Hair follicular keratinocyte (primary cell): ENCODE results near the gene MYG1. TPM values are rescaled to one million over a fixed set of nuclear protein-coding genes. Genes with fewer than 3 reads are reported as not detected.

ENCODE experiments used
- total RNA-seq: library from RNA; depleted of rRNA; stranded (reverse); fragments of >200 nt; gene quantifications from 2 replicates; pipeline ENCODE4 v1.2.3, GENCODE V29; 2015

Gene MYG1, protein sequence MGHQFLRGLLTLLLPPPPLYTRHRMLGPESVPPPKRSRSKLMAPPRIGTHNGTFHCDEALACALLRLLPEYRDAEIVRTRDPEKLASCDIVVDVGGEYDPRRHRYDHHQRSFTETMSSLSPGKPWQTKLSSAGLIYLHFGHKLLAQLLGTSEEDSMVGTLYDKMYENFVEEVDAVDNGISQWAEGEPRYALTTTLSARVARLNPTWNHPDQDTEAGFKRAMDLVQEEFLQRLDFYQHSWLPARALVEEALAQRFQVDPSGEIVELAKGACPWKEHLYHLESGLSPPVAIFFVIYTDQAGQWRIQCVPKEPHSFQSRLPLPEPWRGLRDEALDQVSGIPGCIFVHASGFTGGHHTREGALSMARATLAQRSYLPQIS
- 57.2 and 61.8 TPM in 2 replicates for total RNA-seq

DNA sequence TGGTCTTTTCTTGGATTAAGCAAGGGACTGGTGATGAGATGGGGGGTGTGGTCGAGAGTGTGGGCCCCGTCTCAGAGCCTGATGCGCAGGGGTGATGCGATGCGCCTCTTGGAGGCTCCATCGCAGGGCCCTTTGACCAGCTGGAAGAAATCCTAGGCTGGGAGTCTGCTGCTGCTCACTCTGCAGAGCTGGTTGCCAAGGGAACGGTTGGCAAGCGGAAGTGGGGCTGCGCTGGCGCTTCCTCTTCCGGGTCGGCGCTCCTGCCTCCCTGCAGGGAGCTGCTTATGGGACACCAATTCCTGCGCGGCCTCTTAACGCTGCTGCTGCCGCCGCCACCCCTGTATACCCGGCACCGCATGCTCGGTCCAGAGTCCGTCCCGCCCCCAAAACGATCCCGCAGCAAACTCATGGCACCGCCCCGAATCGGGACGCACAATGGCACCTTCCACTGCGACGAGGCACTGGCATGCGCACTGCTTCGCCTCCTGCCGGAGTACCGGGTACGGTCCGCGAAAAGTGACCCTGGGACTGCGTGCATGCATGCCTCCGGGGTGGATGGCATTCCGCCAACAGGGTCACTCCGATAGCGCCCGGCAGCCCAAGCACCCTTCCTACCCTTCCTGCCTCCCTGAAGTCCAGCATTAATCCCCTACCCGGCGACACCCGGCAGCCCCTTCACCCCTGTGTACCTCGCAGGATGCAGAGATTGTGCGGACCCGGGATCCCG, at the start of gene MYG1:
TSS of gene MYG1 (plus strand) at position 242 of the 727 bp plus-strand sequence. CDS start at position 285, 43 bp downstream.

DNA sequence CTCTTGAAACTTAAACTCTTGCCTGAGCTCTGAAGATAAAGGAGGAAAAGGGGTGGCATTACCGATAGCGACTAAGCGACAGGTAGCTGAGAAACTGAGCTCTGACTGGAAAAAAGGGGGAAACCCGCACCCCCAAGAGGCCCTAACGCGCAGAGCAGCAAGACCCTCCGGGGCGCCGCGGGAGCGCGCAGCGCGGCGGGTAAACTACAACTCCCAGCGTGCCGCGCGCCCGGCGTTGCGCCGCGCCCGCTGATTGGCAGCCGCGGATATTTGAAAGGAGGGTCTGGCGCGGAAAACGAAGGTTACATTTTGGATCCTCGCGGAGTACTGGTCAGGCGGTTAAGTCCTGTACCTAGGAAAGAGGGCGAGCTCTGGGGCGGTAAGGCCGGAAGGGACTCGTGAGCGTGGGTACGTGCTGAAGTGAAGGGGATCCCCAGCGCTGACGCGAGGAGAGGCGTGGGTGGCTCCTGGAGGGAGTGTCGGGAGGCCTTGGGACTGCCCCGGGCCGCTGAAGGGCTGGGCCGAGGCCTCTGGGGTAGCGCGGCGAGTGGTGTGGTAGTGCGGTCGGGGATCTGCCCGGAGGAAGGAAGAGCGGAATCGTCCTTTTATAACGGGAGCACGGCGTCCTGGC, 31.4 kb upstream of the MYG1 start, which contains the start of gene ESPL1:
TSS of gene ESPL1 (plus strand) at position 301 of the 631 bp plus-strand sequence. CDS start 468 bp downstream, outside the sequence.

DNA sequence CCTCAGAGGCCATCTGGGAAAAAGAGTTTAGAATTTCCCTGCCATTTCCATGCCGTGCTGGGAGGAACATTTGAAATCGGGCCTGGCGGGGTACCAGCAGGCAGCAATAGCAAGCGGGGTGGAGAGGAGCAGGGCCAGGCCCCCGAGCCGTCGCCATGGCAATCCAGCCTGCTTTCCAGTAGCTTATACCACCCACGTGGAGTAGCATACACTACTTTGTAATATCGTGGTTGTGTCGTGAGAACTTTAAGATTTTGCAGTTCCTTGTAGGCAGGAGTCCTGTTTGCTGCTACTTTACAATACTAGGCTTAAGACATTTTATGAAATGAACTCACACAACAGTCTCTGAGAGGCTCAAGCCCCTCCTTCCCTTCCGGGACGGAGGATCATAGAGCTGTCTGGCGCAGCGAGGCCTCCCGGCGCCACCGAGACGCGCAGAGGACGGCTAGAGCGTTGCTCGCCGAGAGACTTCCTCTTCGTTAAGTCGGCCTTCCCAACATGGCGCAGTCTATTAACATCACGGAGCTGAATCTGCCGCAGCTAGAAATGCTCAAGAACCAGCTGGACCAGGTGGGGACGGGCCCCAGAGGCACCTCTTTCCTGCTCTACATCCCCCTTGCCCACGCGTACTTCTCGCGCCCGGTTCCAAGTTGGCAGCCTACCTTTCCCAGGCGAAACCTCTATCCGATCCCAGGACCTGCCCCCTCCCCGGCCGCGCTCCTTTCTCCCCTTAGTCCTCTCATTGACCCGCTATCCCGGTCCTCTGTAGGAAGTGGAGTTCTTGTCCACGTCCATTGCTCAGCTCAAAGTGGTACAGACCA, 4.2 kb upstream of the MYG1 start, which contains the start of gene PFDN5:
TSS of gene PFDN5 (plus strand) at position 473 of the 821 bp plus-strand sequence. CDS start at position 499, 26 bp downstream.

DNA sequence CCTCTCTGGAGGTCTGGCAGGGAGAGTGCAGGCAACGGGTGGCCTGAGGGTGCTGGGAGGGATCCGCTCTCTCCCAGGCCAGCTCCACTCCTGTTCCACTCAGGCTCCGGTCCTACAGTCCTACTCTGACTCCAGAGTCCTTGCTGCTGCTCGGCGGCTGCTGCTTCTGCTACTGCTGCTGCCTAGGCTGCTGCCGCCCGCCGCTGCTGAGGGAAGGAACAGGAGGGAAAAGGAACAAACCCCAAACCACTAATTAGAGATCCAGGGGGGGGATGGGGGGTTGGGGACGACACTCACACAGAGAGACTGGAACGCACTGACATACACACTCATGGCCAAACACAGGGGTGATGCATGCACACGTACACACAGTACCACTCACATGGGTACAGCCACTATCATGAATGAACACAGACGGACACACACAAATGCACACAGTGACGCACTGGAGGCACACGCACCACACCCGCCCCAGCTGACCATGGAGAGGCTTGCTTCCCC, 36.7 kb downstream of the MYG1 start, which contains the start of gene SP7:
TSS of gene SP7 (minus strand) at position 174 of the 501 bp plus-strand sequence. CDS start 708 bp downstream, outside the sequence.

Other genes starting within 250 kb of the MYG1 start
- 3.0 and 3.9 TPM in 2 replicates for gene TNS2, start 249.6 kb upstream of the MYG1 start, total RNA-seq
- gene SPRYD3, start 220.3 kb upstream of the MYG1 start, total RNA-seq = 40.6 and 40.7 TPM in 2 replicates
- 93.5 and 128 TPM in 2 replicates for gene IGFBP6, start 202.0 kb upstream of the MYG1 start, total RNA-seq
- gene SOAT2, start 196.2 kb upstream of the MYG1 start, total RNA-seq = not detected in 2 replicates
- 3.8 and 8.4 TPM in 2 replicates for gene ZNF740, start 119.0 kb upstream of the MYG1 start, total RNA-seq
- 1.4 and 4.5 TPM in 2 replicates for gene CSAD, start 118.8 kb upstream of the MYG1 start, total RNA-seq
- gene ITGB7, start 92.4 kb upstream of the MYG1 start, total RNA-seq = 0.04 and 1.6 TPM in 2 replicates
- gene RARG, start 67.5 kb upstream of the MYG1 start, total RNA-seq = 32.6 and 46.6 TPM in 2 replicates
- gene ESPL1, start 31.4 kb upstream of the MYG1 start, total RNA-seq = 7.3 and 15.2 TPM in 2 replicates
- 366 and 370 TPM in 2 replicates for gene PFDN5, start 4.2 kb upstream of the MYG1 start, total RNA-seq
- gene AAAS, start 21.9 kb downstream of the MYG1 start, total RNA-seq = 44.7 and 75.2 TPM in 2 replicates
- not detected in 2 replicates for gene SP7, start 36.7 kb downstream of the MYG1 start, total RNA-seq
- gene SP1, start 80.5 kb downstream of the MYG1 start, total RNA-seq = 27.3 and 31.1 TPM in 2 replicates
- not detected in 2 replicates for gene AMHR2, start 124.2 kb downstream of the MYG1 start, total RNA-seq
- gene PRR13, start 142.0 kb downstream of the MYG1 start, total RNA-seq = 80.1 and 93.2 TPM in 2 replicates
- 155 and 169 TPM in 2 replicates for gene PCBP2, start 152.4 kb downstream of the MYG1 start, total RNA-seq
- 2.2 and 8.4 TPM in 2 replicates for gene MAP3K12, start 199.8 kb downstream of the MYG1 start, total RNA-seq
- 34.8 and 43.0 TPM in 2 replicates for gene TARBP2, start 201.6 kb downstream of the MYG1 start, total RNA-seq
- gene NPFF, start 207.8 kb downstream of the MYG1 start, total RNA-seq = not detected in 2 replicates